Activated T-cell treated with anti-CD3 and anti-CD28 coated beads for 24 hours (primary cell): ENCODE results near the gene HERC6.
"Not testable (repeated sequence)": the region's sequence is repeated elsewhere in the genome, so short reads cannot be mapped to it uniquely, and the experiment has no call there.

Experiments used
- DNase-seq: peaks from one replicate; pipeline ENCODE4 v3.0.0-alpha.2; 2020; ENCODE audit warnings: low read depth

Gene HERC6

GRCh38 chr4:88390128-88390527, 11.5 kb downstream of the HERC6 start:
- no peak for DNase-seq

GRCh38 chr4:88391703-88392102, 13.1 kb downstream of the HERC6 start:
- no peak for DNase-seq

- DNase-seq: no peak
Measured at GRCh38 chr4:88396681-88397080, 18.0 kb downstream of the HERC6 start.

- no peak for DNase-seq
Measured at GRCh38 chr4:88398381-88398780, 19.7 kb downstream of the HERC6 start.

GRCh38 chr4:88409206-88409605, 30.6 kb downstream of the HERC6 start:
- DNase-seq: no peak

GRCh38 chr4:88409789-88410188, 31.1 kb downstream of the HERC6 start:
- no peak for DNase-seq

- no peak for DNase-seq
Measured at GRCh38 chr4:88411491-88412096, 32.9 kb downstream of the HERC6 start.

GRCh38 chr4:88413801-88414200, 35.1 kb downstream of the HERC6 start:
- no peak for DNase-seq

- no peak for DNase-seq
Measured at GRCh38 chr4:88414755-88415154, 36.1 kb downstream of the HERC6 start.

- no peak for DNase-seq
Measured at GRCh38 chr4:88415982-88416381, 37.3 kb downstream of the HERC6 start.

- no peak for DNase-seq
Measured at GRCh38 chr4:88418411-88418810, 39.8 kb downstream of the HERC6 start.

- DNase-seq: no peak
Measured at GRCh38 chr4:88419874-88420273, 41.2 kb downstream of the HERC6 start.

- no peak for DNase-seq
Measured at GRCh38 chr4:88420844-88421243, 42.2 kb downstream of the HERC6 start.

GRCh38 chr4:88422403-88422802, 43.8 kb downstream of the HERC6 start:
- no peak for DNase-seq

- DNase-seq: no peak
Measured at GRCh38 chr4:88429401-88429800, 50.7 kb downstream of the HERC6 start.

GRCh38 chr4:88435987-88436693, 57.5 kb downstream of the HERC6 start:
- no peak for DNase-seq

- DNase-seq: not testable (repeated sequence)
Measured at GRCh38 chr4:88437873-88438272, 59.2 kb downstream of the HERC6 start.

- DNase-seq: no peak
Measured at GRCh38 chr4:88439161-88439760, 60.6 kb downstream of the HERC6 start.

GRCh38 chr4:88440146-88440545, 61.5 kb downstream of the HERC6 start:
- DNase-seq: no peak

GRCh38 chr4:88441696-88442095, 63.0 kb downstream of the HERC6 start:
- no peak for DNase-seq

- DNase-seq: no peak
Measured at GRCh38 chr4:88442689-88443191, 64.1 kb downstream of the HERC6 start.

GRCh38 chr4:88443486-88443885, 64.8 kb downstream of the HERC6 start:
- DNase-seq: no peak

GRCh38 chr4:88445252-88445651, 66.6 kb downstream of the HERC6 start:
- DNase-seq: no peak
